GM23338 (cell line): ENCODE measurements around the gene CACNA1C. TPM values are rescaled to one million over a fixed set of nuclear protein-coding genes. Genes with fewer than 3 reads are reported as not detected.

Experiments used
- ATAC-seq: fragments of 200-7000 bp; cut with Tn5 transposase; 3 replicates; pipeline ENCODE4 v1.9.1; 2020
- DNase-seq: peaks from one replicate; pipeline ENCODE4 v3.0.0-alpha.2; 2015; ENCODE audit warnings: low spot score
- H2AFZ ChIP-seq: fragments of 200-600 bp; sonication (generic); 2 replicates; pipeline ENCODE4 v1.8.0; 2016; ENCODE audit warnings: antibody characterized with exemption, mild to moderate bottlenecking, moderate library complexity
- H3F3A ChIP-seq: fragments of 200-600 bp; sonication (generic); replicated peaks from 2 replicates; pipeline ENCODE4 v1.8.0; 2017; ENCODE audit warnings: antibody characterized with exemption, mixed run types, low read depth
- H3K27ac ChIP-seq: fragments of 200-600 bp; sonication (generic); 2 replicates; pipeline ENCODE4 v1.6.1; 2016; ENCODE audit warnings: low read depth
- H3K27me3 ChIP-seq: fragments of 200-600 bp; sonication (generic); 2 replicates; pipeline ENCODE4 v1.8.0; 2016; ENCODE audit warnings: mild to moderate bottlenecking, mixed run types, moderate library complexity; ENCODE audit not compliant: insufficient read depth
- H3K36me3 ChIP-seq: fragments of 200-600 bp; sonication (generic); 2 replicates; pipeline ENCODE4 v1.8.0; 2016; ENCODE audit warnings: mild to moderate bottlenecking; ENCODE audit not compliant: insufficient read depth
- H3K4me1 ChIP-seq: fragments of 200-600 bp; sonication (generic); 2 replicates; pipeline ENCODE4 v1.8.0; 2016; ENCODE audit warnings: mild to moderate bottlenecking, moderate library complexity; ENCODE audit not compliant: insufficient read depth
- H3K4me2 ChIP-seq: fragments of 200-600 bp; sonication (generic); 2 replicates; pipeline ENCODE4 v1.7.1; 2017; ENCODE audit warnings: mixed run types
- H3K4me3 ChIP-seq: fragments of 200-600 bp; sonication (generic); 2 replicates; pipeline ENCODE4 v1.6.1; 2016; ENCODE audit warnings: mixed run types
- H3K79me2 ChIP-seq: fragments of 200-600 bp; sonication (generic); replicated peaks from 2 replicates; pipeline ENCODE4 v1.8.0; 2017; ENCODE audit warnings: mild to moderate bottlenecking; ENCODE audit not compliant: insufficient read depth
- H3K9me2 ChIP-seq: fragments of 200-600 bp; sonication (generic); 2 replicates; pipeline ENCODE4 v1.8.0; 2017; ENCODE audit not compliant: insufficient read depth
- H4K20me1 ChIP-seq: fragments of 200-600 bp; sonication (generic); replicated peaks from 2 replicates; pipeline ENCODE4 v1.8.0; 2017; ENCODE audit warnings: mild to moderate bottlenecking; ENCODE audit not compliant: insufficient read depth
- H3K27ac Mint-ChIP-seq: 2 replicates; pipeline ENCODE4 v1.8.0; 2020; ENCODE audit warnings: inconsistent platforms, mild to moderate bottlenecking, moderate library complexity, mixed read lengths
- H3K27me3 Mint-ChIP-seq: 3 replicates; pipeline ENCODE4 v1.8.0; 2022; ENCODE audit warnings: low read depth, mild to moderate bottlenecking, moderate library complexity, mixed read lengths, inconsistent platforms; ENCODE audit not compliant: insufficient read depth, poor library complexity
- H3K36me3 Mint-ChIP-seq: 3 replicates; pipeline ENCODE4 v1.8.0; 2021; ENCODE audit warnings: low read depth, mild to moderate bottlenecking, inconsistent platforms, moderate library complexity, mixed read lengths
- H3K4me1 Mint-ChIP-seq: 3 replicates; pipeline ENCODE4 v1.8.0; 2020; ENCODE audit warnings: mild to moderate bottlenecking, inconsistent platforms, mixed read lengths
- H3K4me3 Mint-ChIP-seq: 3 replicates; pipeline ENCODE4 v1.8.0; 2021; ENCODE audit warnings: moderate library complexity, mild to moderate bottlenecking, inconsistent platforms, mixed read lengths
- H3K9me3 Mint-ChIP-seq: 3 replicates; pipeline ENCODE4 v1.8.0; 2020; ENCODE audit warnings: moderate library complexity, mild to moderate bottlenecking, inconsistent platforms, mixed read lengths
- CREB1 ChIP-seq: fragments of 250-450 bp; sonication (Bioruptor Pico); IDR thresholded peaks from 2 replicates; pipeline ENCODE4 v1.5.0; 2020; ENCODE audit warnings: low read depth, mild to moderate bottlenecking, moderate library complexity
- CTCF ChIP-seq, 2 experiments: fragments of 200-600 bp in 1 of 2; sonication (generic) in 1 of 2; conservative IDR thresholded peaks; 2 replicates each; pipeline versions ENCODE4 v1.5.1 to v1.6.1; 2016 to 2017; ENCODE audit warnings: antibody characterized with exemption in 2 of 2, low read depth in 2 of 2, mild to moderate bottlenecking in 2 of 2, moderate library complexity in 1 of 2
- EZH2 ChIP-seq: fragments of 200-600 bp; sonication (generic); IDR thresholded peaks from one replicate; pipeline ENCODE4 v1.8.0; 2017; ENCODE audit warnings: antibody characterized with exemption, mild to moderate bottlenecking, low read depth; ENCODE audit not compliant: unreplicated experiment
- EZH2phosphoT487 ChIP-seq: fragments of 200-600 bp; sonication (generic); IDR thresholded peaks from one replicate; pipeline ENCODE4 v1.8.1; 2018; ENCODE audit warnings: antibody characterized with exemption; ENCODE audit not compliant: unreplicated experiment
- JUNB ChIP-seq: IDR thresholded peaks from one replicate; pipeline ENCODE4 v1.6.1; 2016; ENCODE audit warnings: antibody characterized with exemption; ENCODE audit not compliant: unreplicated experiment
- NANOG ChIP-seq: IDR thresholded peaks from 2 replicates; pipeline ENCODE4 v1.6.1; 2016; ENCODE audit warnings: antibody characterized with exemption, borderline replicate concordance
- POLR2AphosphoS5 ChIP-seq: IDR thresholded peaks from 2 replicates; pipeline ENCODE4 v1.6.1; 2016; ENCODE audit warnings: antibody characterized with exemption, low read depth
- STAT1 ChIP-seq: IDR thresholded peaks from one replicate; pipeline ENCODE4 v1.6.1; 2016; ENCODE audit warnings: antibody characterized with exemption; ENCODE audit not compliant: unreplicated experiment
- ZNF114 ChIP-seq: fragments of 250-450 bp; sonication (Bioruptor Pico); IDR thresholded peaks from 2 replicates; pipeline ENCODE4 v1.5.0; 2020; ENCODE audit warnings: mild to moderate bottlenecking, moderate library complexity
- ZNF331 ChIP-seq: fragments of 250-450 bp; sonication (Bioruptor Pico); IDR thresholded peaks from 2 replicates; pipeline ENCODE4 v1.5.0; 2020; ENCODE audit warnings: low read depth, mild to moderate bottlenecking, moderate library complexity
- polyA plus RNA-seq: library from polyadenylated mRNA; unstranded; fragments of >200 nt; fragmentation: Nextera tagmentation; extraction: Ambion mirVana; gene quantifications from 2 replicates; pipeline ENCODE4 v1.2.1, GENCODE V29; 2016
- total RNA-seq: library from RNA; depleted of rRNA; stranded (reverse); fragments of >200 nt; shearing (Covaris generic); gene quantifications from 2 replicates; pipeline ENCODE4 v1.2.3, GENCODE V29; 2014
- TF ChIP-seq, protein P1 (sequence below): fragments of 250-450 bp; sonication (Bioruptor Pico); IDR thresholded peaks from 2 replicates; pipeline ENCODE4 v1.5.0; 2020; ENCODE audit warnings: mild to moderate bottlenecking, moderate library complexity
- TF ChIP-seq, protein P2 (sequence below): IDR thresholded peaks from one replicate; pipeline ENCODE4 v1.6.1; 2018; ENCODE audit warnings: antibody characterized with exemption; ENCODE audit not compliant: unreplicated experiment
- TF ChIP-seq, protein P3 (sequence below): IDR thresholded peaks from 2 replicates; pipeline ENCODE4 v1.6.1; 2016; ENCODE audit warnings: antibody characterized with exemption

The CACNA1C gene
- total and polyA plus RNA-seq, 2 experiments from 2014 or later: 0.78 to 2.1 TPM

GRCh38 chr12:2355198-2355597 lies 302.4 kb downstream of the CACNA1C start:
- H3K36me3 ChIP-seq: no peaks in the 10 kb centered on the region
- no peaks in the 10 kb centered on the region for H4K20me1 ChIP-seq
- DNase-seq (no peak), ATAC-seq (no peak)
- TF ChIP-seq, protein P1, sequence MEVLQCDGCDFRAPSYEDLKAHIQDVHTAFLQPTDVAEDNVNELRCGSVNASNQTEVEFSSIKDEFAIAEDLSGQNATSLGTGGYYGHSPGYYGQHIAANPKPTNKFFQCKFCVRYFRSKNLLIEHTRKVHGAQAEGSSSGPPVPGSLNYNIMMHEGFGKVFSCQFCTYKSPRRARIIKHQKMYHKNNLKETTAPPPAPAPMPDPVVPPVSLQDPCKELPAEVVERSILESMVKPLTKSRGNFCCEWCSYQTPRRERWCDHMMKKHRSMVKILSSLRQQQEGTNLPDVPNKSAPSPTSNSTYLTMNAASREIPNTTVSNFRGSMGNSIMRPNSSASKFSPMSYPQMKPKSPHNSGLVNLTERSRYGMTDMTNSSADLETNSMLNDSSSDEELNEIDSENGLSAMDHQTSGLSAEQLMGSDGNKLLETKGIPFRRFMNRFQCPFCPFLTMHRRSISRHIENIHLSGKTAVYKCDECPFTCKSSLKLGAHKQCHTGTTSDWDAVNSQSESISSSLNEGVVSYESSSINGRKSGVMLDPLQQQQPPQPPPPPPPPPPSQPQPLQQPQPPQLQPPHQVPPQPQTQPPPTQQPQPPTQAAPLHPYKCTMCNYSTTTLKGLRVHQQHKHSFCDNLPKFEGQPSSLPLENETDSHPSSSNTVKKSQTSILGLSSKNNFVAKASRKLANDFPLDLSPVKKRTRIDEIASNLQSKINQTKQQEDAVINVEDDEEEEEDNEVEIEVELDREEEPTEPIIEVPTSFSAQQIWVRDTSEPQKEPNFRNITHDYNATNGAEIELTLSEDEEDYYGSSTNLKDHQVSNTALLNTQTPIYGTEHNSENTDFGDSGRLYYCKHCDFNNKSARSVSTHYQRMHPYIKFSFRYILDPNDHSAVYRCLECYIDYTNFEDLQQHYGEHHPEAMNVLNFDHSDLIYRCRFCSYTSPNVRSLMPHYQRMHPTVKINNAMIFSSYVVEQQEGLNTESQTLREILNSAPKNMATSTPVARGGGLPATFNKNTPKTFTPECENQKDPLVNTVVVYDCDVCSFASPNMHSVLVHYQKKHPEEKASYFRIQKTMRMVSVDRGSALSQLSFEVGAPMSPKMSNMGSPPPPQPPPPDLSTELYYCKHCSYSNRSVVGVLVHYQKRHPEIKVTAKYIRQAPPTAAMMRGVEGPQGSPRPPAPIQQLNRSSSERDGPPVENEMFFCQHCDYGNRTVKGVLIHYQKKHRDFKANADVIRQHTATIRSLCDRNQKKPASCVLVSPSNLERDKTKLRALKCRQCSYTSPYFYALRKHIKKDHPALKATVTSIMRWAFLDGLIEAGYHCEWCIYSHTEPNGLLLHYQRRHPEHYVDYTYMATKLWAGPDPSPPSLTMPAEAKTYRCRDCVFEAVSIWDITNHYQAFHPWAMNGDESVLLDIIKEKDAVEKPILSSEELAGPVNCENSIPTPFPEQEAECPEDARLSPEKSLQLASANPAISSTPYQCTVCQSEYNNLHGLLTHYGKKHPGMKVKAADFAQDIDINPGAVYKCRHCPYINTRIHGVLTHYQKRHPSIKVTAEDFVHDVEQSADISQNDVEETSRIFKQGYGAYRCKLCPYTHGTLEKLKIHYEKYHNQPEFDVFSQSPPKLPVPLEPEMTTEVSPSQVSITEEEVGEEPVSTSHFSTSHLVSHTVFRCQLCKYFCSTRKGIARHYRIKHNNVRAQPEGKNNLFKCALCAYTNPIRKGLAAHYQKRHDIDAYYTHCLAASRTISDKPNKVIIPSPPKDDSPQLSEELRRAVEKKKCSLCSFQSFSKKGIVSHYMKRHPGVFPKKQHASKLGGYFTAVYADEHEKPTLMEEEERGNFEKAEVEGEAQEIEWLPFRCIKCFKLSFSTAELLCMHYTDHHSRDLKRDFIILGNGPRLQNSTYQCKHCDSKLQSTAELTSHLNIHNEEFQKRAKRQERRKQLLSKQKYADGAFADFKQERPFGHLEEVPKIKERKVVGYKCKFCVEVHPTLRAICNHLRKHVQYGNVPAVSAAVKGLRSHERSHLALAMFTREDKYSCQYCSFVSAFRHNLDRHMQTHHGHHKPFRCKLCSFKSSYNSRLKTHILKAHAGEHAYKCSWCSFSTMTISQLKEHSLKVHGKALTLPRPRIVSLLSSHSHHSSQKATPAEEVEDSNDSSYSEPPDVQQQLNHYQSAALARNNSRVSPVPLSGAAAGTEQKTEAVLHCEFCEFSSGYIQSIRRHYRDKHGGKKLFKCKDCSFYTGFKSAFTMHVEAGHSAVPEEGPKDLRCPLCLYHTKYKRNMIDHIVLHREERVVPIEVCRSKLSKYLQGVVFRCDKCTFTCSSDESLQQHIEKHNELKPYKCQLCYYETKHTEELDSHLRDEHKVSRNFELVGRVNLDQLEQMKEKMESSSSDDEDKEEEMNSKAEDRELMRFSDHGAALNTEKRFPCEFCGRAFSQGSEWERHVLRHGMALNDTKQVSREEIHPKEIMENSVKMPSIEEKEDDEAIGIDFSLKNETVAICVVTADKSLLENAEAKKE: no peak
- no peak for TF ChIP-seq CTCF (conservative IDR thresholded peaks at IDR 0.05; ENCODE audit: low read depth in 2 of 2)
- no peak for TF ChIP-seq JUNB
- no peak for TF ChIP-seq POLR2AphosphoS5
- TF ChIP-seq, protein P2, sequence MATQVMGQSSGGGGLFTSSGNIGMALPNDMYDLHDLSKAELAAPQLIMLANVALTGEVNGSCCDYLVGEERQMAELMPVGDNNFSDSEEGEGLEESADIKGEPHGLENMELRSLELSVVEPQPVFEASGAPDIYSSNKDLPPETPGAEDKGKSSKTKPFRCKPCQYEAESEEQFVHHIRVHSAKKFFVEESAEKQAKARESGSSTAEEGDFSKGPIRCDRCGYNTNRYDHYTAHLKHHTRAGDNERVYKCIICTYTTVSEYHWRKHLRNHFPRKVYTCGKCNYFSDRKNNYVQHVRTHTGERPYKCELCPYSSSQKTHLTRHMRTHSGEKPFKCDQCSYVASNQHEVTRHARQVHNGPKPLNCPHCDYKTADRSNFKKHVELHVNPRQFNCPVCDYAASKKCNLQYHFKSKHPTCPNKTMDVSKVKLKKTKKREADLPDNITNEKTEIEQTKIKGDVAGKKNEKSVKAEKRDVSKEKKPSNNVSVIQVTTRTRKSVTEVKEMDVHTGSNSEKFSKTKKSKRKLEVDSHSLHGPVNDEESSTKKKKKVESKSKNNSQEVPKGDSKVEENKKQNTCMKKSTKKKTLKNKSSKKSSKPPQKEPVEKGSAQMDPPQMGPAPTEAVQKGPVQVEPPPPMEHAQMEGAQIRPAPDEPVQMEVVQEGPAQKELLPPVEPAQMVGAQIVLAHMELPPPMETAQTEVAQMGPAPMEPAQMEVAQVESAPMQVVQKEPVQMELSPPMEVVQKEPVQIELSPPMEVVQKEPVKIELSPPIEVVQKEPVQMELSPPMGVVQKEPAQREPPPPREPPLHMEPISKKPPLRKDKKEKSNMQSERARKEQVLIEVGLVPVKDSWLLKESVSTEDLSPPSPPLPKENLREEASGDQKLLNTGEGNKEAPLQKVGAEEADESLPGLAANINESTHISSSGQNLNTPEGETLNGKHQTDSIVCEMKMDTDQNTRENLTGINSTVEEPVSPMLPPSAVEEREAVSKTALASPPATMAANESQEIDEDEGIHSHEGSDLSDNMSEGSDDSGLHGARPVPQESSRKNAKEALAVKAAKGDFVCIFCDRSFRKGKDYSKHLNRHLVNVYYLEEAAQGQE: no peak
- TF ChIP-seq NANOG: no peak
- no peak for TF ChIP-seq STAT1
- no peak for TF ChIP-seq EZH2phosphoT487
- TF ChIP-seq CREB1 (CRISPR knock-in tag): no peak
- TF ChIP-seq, protein P3, sequence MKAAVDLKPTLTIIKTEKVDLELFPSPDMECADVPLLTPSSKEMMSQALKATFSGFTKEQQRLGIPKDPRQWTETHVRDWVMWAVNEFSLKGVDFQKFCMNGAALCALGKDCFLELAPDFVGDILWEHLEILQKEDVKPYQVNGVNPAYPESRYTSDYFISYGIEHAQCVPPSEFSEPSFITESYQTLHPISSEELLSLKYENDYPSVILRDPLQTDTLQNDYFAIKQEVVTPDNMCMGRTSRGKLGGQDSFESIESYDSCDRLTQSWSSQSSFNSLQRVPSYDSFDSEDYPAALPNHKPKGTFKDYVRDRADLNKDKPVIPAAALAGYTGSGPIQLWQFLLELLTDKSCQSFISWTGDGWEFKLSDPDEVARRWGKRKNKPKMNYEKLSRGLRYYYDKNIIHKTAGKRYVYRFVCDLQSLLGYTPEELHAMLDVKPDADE: no peak
- TF ChIP-seq EZH2: no peak
- no peak for TF ChIP-seq ZNF331 (CRISPR knock-in tag)
- no peak for TF ChIP-seq ZNF114
- H3K4me2 ChIP-seq: no peak overlapping the region
- peaks cover 13% of the 10 kb centered on the region for H3K4me1 Mint-ChIP-seq
- H3K4me1 ChIP-seq: no peaks in the 10 kb centered on the region
- H2AFZ ChIP-seq: no peak overlapping the region
- H3K9me2 ChIP-seq: no peaks in the 10 kb centered on the region
- H3K27ac ChIP-seq: no peak overlapping the region
- no peak overlapping the region for H3K27ac Mint-ChIP-seq
- no peaks in the 10 kb centered on the region for H3K36me3 Mint-ChIP-seq
- H3K4me3 ChIP-seq: no peak overlapping the region
- no peak overlapping the region for H3K4me3 Mint-ChIP-seq
- H3F3A ChIP-seq: no peaks in the 10 kb centered on the region
- no peaks in the 10 kb centered on the region for H3K79me2 ChIP-seq
- no peaks in the 10 kb centered on the region for H3K27me3 ChIP-seq
- no peaks in the 10 kb centered on the region for H3K9me3 Mint-ChIP-seq
- peaks cover 2% of the 10 kb centered on the region for H3K27me3 Mint-ChIP-seq
